ENCODE measurements around the gene PAPOLG. TPM values are rescaled to one million over a fixed set of nuclear protein-coding genes. Genes with fewer than 3 reads are reported as not detected.

The PAPOLG gene
- total and polyA plus RNA-seq, 9 of the 15 experiments (the other 6 are each of a cell fraction or from before 2014, with no cell fraction given): 3.9 to 16.3 (median 10.0) TPM

DNA sequence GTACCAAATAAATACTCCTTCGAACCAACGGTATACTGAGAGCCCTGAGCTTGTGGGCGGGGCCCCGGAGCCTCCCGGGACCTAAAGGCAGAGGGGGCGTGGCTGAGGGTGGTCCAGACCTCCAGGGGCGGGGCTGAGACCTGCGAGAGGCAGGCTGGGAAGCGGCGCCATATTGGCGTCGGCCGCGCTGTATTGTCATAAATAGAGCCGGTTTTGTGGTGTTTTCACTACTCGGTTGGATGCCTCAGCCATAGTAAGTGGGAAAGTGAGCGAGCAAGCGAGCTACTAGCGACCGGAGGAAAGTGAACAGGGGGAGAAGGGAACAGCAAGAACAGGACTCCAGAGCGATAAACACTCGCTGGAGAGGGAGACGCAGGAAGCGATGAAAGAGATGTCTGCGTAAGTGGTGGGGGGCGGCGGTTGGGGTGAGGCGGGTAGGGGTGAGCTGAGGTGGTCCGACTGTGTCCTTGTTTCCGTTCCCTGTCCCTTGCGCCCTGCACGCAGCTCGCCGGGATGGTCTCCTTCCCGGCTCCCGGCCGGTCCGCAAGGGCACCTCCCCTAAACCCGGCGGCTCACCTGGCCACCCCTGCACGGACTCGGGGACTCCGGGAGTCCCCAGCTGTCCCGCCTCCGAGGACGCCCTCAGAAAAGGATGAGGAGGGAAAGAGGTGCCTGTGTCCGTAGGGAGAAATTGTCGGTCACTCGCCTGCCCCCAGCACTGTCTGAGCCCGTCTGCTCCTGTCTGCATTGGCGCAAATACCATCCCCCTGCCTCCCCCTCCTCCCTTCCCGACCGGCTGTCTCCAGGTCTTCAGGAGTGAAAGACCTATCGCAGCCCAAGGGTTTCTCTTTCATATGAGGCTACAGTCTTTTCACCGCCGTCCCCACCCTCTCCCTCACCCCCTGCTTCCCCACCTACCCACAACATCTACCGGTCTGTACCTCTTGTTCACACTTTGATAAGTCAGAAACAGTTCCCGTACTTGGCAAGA is at the start of gene PAPOLG (continued):
- TF ChIP-seq, protein P1, sequence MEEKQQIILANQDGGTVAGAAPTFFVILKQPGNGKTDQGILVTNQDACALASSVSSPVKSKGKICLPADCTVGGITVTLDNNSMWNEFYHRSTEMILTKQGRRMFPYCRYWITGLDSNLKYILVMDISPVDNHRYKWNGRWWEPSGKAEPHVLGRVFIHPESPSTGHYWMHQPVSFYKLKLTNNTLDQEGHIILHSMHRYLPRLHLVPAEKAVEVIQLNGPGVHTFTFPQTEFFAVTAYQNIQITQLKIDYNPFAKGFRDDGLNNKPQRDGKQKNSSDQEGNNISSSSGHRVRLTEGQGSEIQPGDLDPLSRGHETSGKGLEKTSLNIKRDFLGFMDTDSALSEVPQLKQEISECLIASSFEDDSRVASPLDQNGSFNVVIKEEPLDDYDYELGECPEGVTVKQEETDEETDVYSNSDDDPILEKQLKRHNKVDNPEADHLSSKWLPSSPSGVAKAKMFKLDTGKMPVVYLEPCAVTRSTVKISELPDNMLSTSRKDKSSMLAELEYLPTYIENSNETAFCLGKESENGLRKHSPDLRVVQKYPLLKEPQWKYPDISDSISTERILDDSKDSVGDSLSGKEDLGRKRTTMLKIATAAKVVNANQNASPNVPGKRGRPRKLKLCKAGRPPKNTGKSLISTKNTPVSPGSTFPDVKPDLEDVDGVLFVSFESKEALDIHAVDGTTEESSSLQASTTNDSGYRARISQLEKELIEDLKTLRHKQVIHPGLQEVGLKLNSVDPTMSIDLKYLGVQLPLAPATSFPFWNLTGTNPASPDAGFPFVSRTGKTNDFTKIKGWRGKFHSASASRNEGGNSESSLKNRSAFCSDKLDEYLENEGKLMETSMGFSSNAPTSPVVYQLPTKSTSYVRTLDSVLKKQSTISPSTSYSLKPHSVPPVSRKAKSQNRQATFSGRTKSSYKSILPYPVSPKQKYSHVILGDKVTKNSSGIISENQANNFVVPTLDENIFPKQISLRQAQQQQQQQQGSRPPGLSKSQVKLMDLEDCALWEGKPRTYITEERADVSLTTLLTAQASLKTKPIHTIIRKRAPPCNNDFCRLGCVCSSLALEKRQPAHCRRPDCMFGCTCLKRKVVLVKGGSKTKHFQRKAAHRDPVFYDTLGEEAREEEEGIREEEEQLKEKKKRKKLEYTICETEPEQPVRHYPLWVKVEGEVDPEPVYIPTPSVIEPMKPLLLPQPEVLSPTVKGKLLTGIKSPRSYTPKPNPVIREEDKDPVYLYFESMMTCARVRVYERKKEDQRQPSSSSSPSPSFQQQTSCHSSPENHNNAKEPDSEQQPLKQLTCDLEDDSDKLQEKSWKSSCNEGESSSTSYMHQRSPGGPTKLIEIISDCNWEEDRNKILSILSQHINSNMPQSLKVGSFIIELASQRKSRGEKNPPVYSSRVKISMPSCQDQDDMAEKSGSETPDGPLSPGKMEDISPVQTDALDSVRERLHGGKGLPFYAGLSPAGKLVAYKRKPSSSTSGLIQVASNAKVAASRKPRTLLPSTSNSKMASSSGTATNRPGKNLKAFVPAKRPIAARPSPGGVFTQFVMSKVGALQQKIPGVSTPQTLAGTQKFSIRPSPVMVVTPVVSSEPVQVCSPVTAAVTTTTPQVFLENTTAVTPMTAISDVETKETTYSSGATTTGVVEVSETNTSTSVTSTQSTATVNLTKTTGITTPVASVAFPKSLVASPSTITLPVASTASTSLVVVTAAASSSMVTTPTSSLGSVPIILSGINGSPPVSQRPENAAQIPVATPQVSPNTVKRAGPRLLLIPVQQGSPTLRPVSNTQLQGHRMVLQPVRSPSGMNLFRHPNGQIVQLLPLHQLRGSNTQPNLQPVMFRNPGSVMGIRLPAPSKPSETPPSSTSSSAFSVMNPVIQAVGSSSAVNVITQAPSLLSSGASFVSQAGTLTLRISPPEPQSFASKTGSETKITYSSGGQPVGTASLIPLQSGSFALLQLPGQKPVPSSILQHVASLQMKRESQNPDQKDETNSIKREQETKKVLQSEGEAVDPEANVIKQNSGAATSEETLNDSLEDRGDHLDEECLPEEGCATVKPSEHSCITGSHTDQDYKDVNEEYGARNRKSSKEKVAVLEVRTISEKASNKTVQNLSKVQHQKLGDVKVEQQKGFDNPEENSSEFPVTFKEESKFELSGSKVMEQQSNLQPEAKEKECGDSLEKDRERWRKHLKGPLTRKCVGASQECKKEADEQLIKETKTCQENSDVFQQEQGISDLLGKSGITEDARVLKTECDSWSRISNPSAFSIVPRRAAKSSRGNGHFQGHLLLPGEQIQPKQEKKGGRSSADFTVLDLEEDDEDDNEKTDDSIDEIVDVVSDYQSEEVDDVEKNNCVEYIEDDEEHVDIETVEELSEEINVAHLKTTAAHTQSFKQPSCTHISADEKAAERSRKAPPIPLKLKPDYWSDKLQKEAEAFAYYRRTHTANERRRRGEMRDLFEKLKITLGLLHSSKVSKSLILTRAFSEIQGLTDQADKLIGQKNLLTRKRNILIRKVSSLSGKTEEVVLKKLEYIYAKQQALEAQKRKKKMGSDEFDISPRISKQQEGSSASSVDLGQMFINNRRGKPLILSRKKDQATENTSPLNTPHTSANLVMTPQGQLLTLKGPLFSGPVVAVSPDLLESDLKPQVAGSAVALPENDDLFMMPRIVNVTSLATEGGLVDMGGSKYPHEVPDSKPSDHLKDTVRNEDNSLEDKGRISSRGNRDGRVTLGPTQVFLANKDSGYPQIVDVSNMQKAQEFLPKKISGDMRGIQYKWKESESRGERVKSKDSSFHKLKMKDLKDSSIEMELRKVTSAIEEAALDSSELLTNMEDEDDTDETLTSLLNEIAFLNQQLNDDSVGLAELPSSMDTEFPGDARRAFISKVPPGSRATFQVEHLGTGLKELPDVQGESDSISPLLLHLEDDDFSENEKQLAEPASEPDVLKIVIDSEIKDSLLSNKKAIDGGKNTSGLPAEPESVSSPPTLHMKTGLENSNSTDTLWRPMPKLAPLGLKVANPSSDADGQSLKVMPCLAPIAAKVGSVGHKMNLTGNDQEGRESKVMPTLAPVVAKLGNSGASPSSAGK (IDR thresholded peaks at IDR 0.05): no peak
- TF ChIP-seq ZNF668 (CRISPR knock-in tag; IDR thresholded peaks at IDR 0.05) (no peak), ZNF23 (CRISPR knock-in tag; IDR thresholded peaks at IDR 0.05) (no peak), DACH1 (IDR thresholded peaks at IDR 0.05; ENCODE audit: partially characterized antibody) (no peak)
- TF ChIP-seq, protein P2, sequence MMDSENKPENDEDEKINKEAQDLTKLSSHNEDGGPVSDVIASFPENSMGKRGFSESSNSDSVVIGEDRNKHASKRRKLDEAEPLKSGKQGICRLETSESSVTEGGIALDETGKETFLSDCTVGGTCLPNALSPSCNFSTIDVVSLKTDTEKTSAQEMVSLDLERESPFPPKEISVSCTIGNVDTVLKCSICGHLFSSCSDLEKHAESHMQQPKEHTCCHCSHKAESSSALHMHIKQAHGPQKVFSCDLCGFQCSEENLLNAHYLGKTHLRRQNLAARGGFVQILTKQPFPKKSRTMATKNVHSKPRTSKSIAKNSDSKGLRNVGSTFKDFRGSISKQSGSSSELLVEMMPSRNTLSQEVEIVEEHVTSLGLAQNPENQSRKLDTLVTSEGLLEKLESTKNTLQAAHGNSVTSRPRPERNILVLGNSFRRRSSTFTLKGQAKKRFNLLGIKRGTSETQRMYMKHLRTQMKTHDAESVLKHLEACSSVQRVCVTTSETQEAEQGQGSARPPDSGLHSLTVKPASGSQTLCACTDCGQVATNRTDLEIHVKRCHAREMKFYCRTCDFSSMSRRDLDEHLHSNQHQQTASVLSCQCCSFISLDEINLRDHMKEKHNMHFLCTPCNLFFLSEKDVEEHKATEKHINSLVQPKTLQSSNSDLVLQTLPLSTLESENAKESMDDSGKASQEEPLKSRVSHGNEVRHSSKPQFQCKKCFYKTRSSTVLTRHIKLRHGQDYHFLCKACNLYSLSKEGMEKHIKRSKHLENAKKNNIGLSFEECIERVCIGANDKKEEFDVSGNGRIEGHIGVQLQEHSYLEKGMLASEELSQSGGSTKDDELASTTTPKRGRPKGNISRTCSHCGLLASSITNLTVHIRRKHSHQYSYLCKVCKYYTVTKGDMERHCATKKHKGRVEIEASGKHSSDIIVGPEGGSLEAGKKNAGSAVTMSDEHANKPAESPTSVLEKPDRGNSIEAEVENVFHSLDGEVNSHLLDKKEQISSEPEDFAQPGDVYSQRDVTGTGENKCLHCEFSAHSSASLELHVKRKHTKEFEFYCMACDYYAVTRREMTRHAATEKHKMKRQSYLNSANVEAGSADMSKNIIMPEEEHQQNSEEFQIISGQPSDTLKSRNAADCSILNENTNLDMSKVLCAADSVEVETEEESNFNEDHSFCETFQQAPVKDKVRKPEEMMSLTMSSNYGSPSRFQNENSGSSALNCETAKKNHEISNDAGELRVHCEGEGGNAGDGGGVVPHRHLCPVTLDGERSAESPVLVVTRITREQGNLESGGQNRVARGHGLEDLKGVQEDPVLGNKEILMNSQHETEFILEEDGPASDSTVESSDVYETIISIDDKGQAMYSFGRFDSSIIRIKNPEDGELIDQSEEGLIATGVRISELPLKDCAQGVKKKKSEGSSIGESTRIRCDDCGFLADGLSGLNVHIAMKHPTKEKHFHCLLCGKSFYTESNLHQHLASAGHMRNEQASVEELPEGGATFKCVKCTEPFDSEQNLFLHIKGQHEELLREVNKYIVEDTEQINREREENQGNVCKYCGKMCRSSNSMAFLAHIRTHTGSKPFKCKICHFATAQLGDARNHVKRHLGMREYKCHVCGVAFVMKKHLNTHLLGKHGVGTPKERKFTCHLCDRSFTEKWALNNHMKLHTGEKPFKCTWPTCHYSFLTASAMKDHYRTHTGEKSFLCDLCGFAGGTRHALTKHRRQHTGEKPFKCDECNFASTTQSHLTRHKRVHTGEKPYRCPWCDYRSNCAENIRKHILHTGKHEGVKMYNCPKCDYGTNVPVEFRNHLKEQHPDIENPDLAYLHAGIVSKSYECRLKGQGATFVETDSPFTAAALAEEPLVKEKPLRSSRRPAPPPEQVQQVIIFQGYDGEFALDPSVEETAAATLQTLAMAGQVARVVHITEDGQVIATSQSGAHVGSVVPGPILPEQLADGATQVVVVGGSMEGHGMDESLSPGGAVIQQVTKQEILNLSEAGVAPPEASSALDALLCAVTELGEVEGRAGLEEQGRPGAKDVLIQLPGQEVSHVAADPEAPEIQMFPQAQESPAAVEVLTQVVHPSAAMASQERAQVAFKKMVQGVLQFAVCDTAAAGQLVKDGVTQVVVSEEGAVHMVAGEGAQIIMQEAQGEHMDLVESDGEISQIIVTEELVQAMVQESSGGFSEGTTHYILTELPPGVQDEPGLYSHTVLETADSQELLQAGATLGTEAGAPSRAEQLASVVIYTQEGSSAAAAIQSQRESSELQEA (IDR thresholded peaks at IDR 0.05; ENCODE audit: low read depth): no peak
